HG03521 (cell line): ENCODE measurements around the gene SDK1.
"Not testable (repeated sequence)": the region's sequence is repeated elsewhere in the genome, so short reads cannot be mapped to it uniquely, and the experiment has no call there.

Source experiments
- ATAC-seq: cut with Tn5 transposase; IDR thresholded peaks from one replicate; pipeline ENCODE4 v1.9.1; 2021; ENCODE audit warnings: mild to moderate bottlenecking, moderate library complexity; ENCODE audit not compliant: unreplicated experiment

SDK1 gene

GRCh38 chr7:3706091-3706490 is 405.0 kb downstream of the SDK1 start:
- not testable (repeated sequence) for ATAC-seq

DNA sequence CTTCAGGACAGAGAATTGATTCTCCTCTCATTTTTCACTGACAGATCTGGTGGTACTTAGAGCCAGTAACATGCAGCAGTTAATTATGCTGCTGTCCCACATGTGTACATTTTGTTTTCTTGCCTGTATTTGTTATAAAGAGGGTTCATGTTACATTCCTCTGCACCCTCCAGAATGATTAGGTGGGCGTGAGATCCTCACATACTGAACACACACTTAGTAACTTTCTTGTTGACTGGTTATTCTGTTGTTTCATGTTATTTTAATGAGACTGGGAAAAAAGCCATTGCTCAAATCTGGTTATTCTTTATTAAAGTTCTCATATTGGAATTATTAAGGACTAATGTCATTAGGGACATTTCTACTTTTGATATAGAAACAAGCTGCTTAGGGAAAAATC is 409.1 kb downstream of the SDK1 start:
- ATAC-seq: no peak

- no peak for ATAC-seq
Measured at GRCh38 chr7:3710531-3710930, 409.5 kb downstream of the SDK1 start.

- no peak for ATAC-seq
Measured at GRCh38 chr7:3712841-3713240, 411.8 kb downstream of the SDK1 start.

DNA sequence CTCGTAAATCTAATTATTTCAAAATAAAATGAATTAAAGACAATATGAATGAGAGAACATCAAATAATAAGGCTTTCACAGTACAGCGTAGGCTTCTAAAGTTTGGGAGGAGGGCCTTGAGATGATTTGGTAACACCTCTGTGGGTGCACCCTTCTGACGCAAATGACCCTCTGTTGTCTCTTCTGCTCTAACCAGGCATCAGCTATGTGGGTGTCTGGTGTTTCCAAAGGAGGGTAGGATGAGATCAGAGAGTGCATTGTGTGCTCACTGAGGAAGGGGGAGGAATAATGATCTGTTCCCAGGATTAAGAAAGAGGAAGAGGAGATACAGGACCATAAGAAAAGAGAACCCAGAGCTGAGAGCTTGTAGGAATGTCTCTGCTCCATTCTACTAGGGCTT is 420.4 kb downstream of the SDK1 start:
- no peak for ATAC-seq

DNA sequence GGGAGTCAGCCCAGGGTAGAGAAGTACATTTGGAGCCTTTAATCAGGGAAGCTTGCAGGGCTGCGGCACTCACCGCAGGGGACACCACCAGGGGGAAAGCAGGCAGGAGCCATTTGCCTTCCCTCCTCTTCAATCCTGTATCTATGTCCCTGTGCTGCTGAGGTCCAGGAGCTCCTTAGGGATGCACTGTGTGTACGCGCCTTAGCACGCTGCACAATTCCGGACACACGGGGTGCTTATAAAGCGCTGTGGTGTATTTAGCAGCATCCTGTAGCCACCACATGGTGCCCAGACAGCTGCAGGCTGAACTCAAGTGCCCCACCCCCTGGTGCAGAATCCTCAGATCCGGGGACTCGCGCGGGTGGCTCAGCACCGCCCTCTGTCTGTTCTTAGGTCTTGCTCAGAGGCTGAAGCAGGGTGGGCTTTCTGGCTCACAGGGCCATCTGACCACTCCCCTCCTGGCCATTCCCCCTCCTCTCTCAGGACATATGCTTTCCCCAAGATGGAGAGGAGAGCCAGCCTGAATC is 421.4 kb downstream of the SDK1 start:
- ATAC-seq: no peak

GRCh38 chr7:3725155-3726059 is 424.4 kb downstream of the SDK1 start:
- no peak for ATAC-seq

DNA sequence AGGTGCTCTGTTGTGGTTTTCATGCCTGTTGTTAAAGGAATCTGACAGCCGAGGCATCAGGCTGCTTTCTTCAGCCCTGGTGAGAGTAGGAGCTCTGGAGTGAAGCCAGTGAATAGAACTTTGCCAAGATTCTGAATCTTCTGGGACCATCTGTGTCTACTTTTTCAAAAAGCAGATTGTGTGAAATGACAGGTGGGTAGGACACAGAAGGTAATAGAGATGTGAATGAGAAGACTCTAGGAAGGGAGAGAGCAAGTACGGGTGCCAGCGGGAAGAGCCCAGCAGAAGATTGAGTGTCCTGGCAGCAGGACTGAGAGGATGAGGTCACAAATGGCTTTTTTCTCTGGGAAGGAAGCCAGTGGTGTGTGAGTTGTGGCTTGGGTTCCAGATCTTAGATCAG is 429.2 kb downstream of the SDK1 start:
- no peak for ATAC-seq

GRCh38 chr7:3732395-3733005 is 431.4 kb downstream of the SDK1 start:
- ATAC-seq: no peak

GRCh38 chr7:3733541-3734140 is 432.6 kb downstream of the SDK1 start:
- ATAC-seq: no peak

GRCh38 chr7:3738964-3739363 is 437.9 kb downstream of the SDK1 start:
- no peak for ATAC-seq

GRCh38 chr7:3739983-3740382 is 438.9 kb downstream of the SDK1 start:
- no peak for ATAC-seq

GRCh38 chr7:3747467-3747866 is 446.4 kb downstream of the SDK1 start:
- ATAC-seq: no peak

DNA sequence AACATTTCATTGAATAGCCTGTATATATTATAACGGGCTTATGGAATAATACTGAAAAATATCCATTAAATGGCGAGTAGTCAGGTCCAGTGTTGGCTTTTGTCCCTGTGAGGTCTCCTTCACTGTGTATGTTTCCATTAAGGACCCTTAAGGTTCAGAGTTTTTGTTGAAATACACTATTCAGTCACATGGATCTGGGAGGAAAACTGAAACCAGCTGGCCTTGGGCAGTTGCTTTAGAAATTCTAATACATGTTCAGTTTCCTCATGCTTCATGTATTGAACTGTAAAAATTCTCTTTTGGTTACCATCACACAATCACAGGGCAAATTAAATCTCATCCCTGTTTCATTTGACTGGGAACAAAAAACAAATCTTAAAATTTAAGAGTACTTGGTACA is 447.3 kb downstream of the SDK1 start:
- no peak for ATAC-seq

- no peak for ATAC-seq
Measured at GRCh38 chr7:3753868-3754267, 452.8 kb downstream of the SDK1 start.

GRCh38 chr7:3754493-3755341 is 453.7 kb downstream of the SDK1 start:
- ATAC-seq: no peak

DNA sequence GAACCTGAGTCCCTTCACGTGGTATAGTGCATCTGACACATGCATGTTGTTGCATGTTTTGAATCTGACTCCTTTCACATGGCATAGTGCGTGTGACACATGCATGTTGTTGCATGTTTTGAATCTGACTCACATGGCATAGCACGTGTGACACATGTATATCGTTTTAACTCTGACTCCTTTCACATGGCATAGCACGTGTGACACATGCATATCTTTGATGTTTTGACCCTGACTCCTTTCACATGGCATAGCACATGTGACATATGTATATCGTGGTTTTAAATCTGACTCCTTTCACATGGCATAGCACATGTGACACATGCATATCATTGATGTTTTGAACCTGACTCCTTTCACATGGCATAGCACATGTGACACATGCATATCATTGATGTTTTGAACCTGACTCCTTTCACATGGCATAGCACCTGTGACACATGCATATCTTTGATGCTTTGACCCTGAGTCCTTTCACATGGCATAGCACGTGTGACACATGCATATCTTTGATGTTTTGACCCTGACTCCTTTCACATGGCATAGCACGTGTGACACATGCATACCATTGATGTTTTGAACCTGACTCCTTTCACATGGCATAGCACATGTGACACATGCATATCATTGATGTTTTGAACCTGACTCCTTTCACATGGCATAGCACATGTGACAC is 454.9 kb downstream of the SDK1 start:
- ATAC-seq: not testable (repeated sequence)

- ATAC-seq: no peak
Measured at GRCh38 chr7:3757059-3757458, 456.0 kb downstream of the SDK1 start.

DNA sequence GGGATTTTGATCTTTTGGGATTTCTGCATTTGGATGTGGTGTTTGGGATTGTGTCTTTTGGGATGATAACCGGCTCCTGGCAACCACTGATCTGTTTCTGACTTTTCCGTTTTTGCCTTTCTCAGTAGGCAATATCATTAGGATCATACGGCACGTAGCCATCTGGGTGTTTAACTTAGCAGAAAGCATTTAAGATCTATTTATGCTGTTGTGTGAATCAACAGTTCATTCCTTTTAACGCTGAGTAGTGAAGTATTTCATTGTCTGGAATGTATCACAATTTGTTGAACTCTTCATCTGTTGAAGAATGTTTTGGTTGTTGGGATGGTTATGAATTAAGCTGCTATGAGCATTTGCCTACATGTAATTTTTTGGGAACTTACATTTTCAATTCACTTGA is 459.6 kb downstream of the SDK1 start:
- ATAC-seq: no peak

GRCh38 chr7:3762146-3762831 is 461.2 kb downstream of the SDK1 start:
- no peak for ATAC-seq
